Measurements from ENCODE around the gene OSCAR. TPM values are rescaled to one million over a fixed set of nuclear protein-coding genes. Genes with fewer than 3 reads are reported as not detected.
A peak's percentile ranks its signal among the peaks of the same experiment; 100 is the strongest.

OSCAR gene
- total and polyA plus RNA-seq, 2 of the 13 experiments (the other 11 are each of a cell fraction or from before 2014, with no cell fraction given), result 1.9 TPM; not detected in 1

DNA sequence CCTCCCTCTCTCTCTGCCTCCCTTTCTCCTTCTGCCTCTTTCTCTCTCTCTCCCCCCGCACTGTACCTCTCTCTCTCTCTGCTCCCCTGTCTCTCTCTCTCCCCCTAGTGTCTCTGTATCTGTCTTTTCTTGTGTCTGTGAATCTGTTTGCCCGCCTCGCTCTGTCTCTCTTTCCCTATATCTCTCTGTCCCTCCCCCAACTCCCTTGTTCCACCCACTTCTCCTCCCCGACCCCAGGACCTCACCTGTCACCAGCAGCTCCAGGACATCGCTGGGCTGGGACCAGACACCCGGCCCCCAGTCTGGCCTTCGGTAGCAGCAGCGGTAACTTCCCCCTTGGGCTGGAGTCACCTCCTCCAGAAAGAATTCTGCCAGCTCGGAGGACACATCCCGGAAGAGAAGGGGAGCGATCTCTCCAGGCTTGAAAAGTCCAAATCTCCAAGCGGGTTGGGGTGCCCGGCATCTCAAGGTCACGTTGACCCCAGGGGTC lies 3.9 kb downstream of the OSCAR start:
- H3K27me3 ChIP-seq (ENCODE audit: control insufficient read depth in 1 of 2, insufficient read depth in 2 of 2, low read length in 2 of 2), result peaks cover 0 to 16% of the 10 kb centered on the region in 2 experiments; a peak in 1 of 5 replicates
- FAIRE-seq, result no peak
- ATAC-seq, result peak; percentile 55
- in situ Hi-C loops (cut with HindIII; ENCODE audit: extremely low pct_ligation_motif_present, low pct_unique_long_range_greater_than_20kb), result no loop called here
- no peaks in the 10 kb centered on the region for H3K36me3 ChIP-seq (replicated peaks in 1 of 2; ENCODE audit: control insufficient read depth in 1 of 2, insufficient read depth in 2 of 2, low read length in 2 of 2)
- peak overlapping the region; percentile 90 for H3K4me2 ChIP-seq (ENCODE audit: low read depth, low read length)
- WGBS (ENCODE audit: low lambda C conversion rate), result 3% methylated on average over 14 of the region's 14 CpGs
- no peaks in the 10 kb centered on the region for H3K9me3 ChIP-seq (ENCODE audit: low read length)
- peak overlapping the region; percentile 31; the same call in 1 of the 2 replicates for H3K9ac ChIP-seq (ENCODE audit: insufficient read depth, low read depth, low read length)
- H3K27ac ChIP-seq (ENCODE audit: extremely low read length, insufficient read depth, low read length), result no peak overlapping the region
- H3K4me3 ChIP-seq (replicated peaks in 1 of 3; ENCODE audit: insufficient read depth in 1 of 3, low read depth in 2 of 3, low read length in 3 of 3), result peak overlapping the region; percentile 47 to 66 (median 62)
- no peak overlapping the region for H2AFZ ChIP-seq (ENCODE audit: low read length)
- no peaks in the 10 kb centered on the region for H4K20me1 ChIP-seq (ENCODE audit: insufficient read depth, low read length)
- intact Hi-C loops (cut with micrococcal nuclease; ENCODE audit: unreplicated experiment), result no loop called here
- DNase-seq (ENCODE audit: low spot score), result no peak
- POLR2A ChIA-PET, result interaction anchor here (1.4 to 2.5 kb wide), 2 partner anchors 19 to 40 kb away, joined by 5 to 9 read pairs; partner anchors contain the start of genes CNOT3, PRPF31 and TFPT
- H3K4me1 ChIP-seq (ENCODE audit: insufficient read depth, low read length), result peaks cover 18% of the 10 kb centered on the region
- H3K79me2 ChIP-seq (ENCODE audit: insufficient read depth, low read length), result no peaks in the 10 kb centered on the region
- BruUV-seq (replicated peaks), result no TSS peak
- CTCF ChIA-PET (ENCODE audit: low intra/inter-chr PET ratio, low total read pairs), result no interaction called here
- TF ChIP-seq NR2F6 (IDR thresholded peaks at IDR 0.05) (no peak), NR2F6 (CRISPR knock-in tag; IDR thresholded peaks at IDR 0.05) (no peak), ZNF253 (CRISPR knock-in tag; IDR thresholded peaks at IDR 0.05; ENCODE audit: borderline replicate concordance) (no peak), ZNF768 (CRISPR knock-in tag; IDR thresholded peaks at IDR 0.05) (no peak), ZNF770 (CRISPR knock-in tag; IDR thresholded peaks at IDR 0.05) (peak; percentile 65; the same call in 1 of the 2 replicates), RBM39 (IDR thresholded peaks at IDR 0.05; ENCODE audit: low read depth, low read length, poor library complexity, severe bottlenecking) (no peak), SP5 (CRISPR knock-in tag; IDR thresholded peaks at IDR 0.05; ENCODE audit: borderline replicate concordance, low read depth) (0 out of 2 replicates have a peak, but pooled peaks have one; percentile 12), ZNF577 (CRISPR knock-in tag; IDR thresholded peaks at IDR 0.05; ENCODE audit: borderline replicate concordance, low read depth) (no peak), SP140L (CRISPR knock-in tag; IDR thresholded peaks at IDR 0.05; ENCODE audit: borderline replicate concordance) (no peak), ZNF580 (CRISPR knock-in tag; IDR thresholded peaks at IDR 0.05; ENCODE audit: borderline replicate concordance, low read depth) (no peak), ZNF710 (CRISPR knock-in tag; IDR thresholded peaks at IDR 0.05; ENCODE audit: borderline replicate concordance) (peak; percentile 64; the same call in 1 of the 2 replicates), ELF3 (CRISPR knock-in tag; IDR thresholded peaks at IDR 0.05) (no peak), ARHGAP35 (CRISPR knock-in tag; IDR thresholded peaks at IDR 0.05; ENCODE audit: borderline replicate concordance) (no peak), CC2D1A (CRISPR knock-in tag; IDR thresholded peaks at IDR 0.05) (no peak), ZNF44 (CRISPR knock-in tag; IDR thresholded peaks at IDR 0.05) (no peak)
- TF ChIP-seq, protein P1, sequence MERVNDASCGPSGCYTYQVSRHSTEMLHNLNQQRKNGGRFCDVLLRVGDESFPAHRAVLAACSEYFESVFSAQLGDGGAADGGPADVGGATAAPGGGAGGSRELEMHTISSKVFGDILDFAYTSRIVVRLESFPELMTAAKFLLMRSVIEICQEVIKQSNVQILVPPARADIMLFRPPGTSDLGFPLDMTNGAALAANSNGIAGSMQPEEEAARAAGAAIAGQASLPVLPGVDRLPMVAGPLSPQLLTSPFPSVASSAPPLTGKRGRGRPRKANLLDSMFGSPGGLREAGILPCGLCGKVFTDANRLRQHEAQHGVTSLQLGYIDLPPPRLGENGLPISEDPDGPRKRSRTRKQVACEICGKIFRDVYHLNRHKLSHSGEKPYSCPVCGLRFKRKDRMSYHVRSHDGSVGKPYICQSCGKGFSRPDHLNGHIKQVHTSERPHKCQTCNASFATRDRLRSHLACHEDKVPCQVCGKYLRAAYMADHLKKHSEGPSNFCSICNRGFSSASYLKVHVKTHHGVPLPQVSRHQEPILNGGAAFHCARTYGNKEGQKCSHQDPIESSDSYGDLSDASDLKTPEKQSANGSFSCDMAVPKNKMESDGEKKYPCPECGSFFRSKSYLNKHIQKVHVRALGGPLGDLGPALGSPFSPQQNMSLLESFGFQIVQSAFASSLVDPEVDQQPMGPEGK (CRISPR knock-in tag; IDR thresholded peaks at IDR 0.05), result 0 out of 2 replicates have a peak, but pooled peaks have one; percentile 22
- TF ChIP-seq, protein P2, sequence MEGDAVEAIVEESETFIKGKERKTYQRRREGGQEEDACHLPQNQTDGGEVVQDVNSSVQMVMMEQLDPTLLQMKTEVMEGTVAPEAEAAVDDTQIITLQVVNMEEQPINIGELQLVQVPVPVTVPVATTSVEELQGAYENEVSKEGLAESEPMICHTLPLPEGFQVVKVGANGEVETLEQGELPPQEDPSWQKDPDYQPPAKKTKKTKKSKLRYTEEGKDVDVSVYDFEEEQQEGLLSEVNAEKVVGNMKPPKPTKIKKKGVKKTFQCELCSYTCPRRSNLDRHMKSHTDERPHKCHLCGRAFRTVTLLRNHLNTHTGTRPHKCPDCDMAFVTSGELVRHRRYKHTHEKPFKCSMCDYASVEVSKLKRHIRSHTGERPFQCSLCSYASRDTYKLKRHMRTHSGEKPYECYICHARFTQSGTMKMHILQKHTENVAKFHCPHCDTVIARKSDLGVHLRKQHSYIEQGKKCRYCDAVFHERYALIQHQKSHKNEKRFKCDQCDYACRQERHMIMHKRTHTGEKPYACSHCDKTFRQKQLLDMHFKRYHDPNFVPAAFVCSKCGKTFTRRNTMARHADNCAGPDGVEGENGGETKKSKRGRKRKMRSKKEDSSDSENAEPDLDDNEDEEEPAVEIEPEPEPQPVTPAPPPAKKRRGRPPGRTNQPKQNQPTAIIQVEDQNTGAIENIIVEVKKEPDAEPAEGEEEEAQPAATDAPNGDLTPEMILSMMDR (CRISPR knock-in tag; IDR thresholded peaks at IDR 0.05), result peak; percentile 46
